Esophagus muscularis mucosa (tissue), 4 donors: ENCODE results near the gene FSHR. TPM values are rescaled to one million over a fixed set of nuclear protein-coding genes. Genes with fewer than 3 reads are reported as not detected.

Source experiments
- DNase-seq: peaks from one replicate; pipeline ENCODE4 v3.0.0-alpha.2; 2017; ENCODE audit errors: extremely low spot score
- H3K27ac ChIP-seq, 4 donors: fragments of 200-600 bp; sonication (generic); replicated peaks in 1 of 4; 1 replicate in 3 of 4; 2 replicates in 1 of 4; pipeline ENCODE4 v1.5.1; 2016 to 2019; ENCODE audit warnings: mild to moderate bottlenecking in 1 of 4
- H3K27me3 ChIP-seq, 4 donors: fragments of 200-600 bp; sonication (generic); one replicate each; pipeline versions ENCODE4 v1.5.1 to v1.6.0; 2016 to 2019
- H3K36me3 ChIP-seq, 4 donors: fragments of 200-600 bp; sonication (generic); one replicate each; pipeline ENCODE4 v1.5.1; 2016 to 2019
- H3K4me1 ChIP-seq, 4 donors: fragments of 200-600 bp; sonication (generic); one replicate each; pipeline ENCODE4 v1.5.1; 2016 to 2019
- H3K4me3 ChIP-seq, 4 donors: fragments of 200-600 bp; sonication (generic); 1 replicate in 2 of 4; 2 replicates in 2 of 4; pipeline ENCODE4 v1.5.1; 2016 to 2019; ENCODE audit warnings: mild to moderate bottlenecking in 4 of 4, moderate library complexity in 1 of 4
- H3K9me3 ChIP-seq, 4 donors: fragments of 200-600 bp; sonication (generic); 1 replicate in 3 of 4; 2 replicates in 1 of 4; pipeline ENCODE4 v1.5.1; 2016 to 2019
- CTCF ChIP-seq, 3 experiments: fragments of 200-600 bp in 2 of 3; fragments of 450-650 bp in 1 of 3; sonication (generic) in 2 of 3; IDR thresholded peaks; one replicate each; pipeline ENCODE4 v1.5.1; 2017 to 2019; ENCODE audit warnings: antibody characterized with exemption in 3 of 3, mild to moderate bottlenecking in 2 of 3, moderate library complexity in 1 of 3
- EP300 ChIP-seq: sonication (generic); formaldehyde crosslinking; IDR thresholded peaks from one replicate; pipeline ENCODE4 v1.6.1; 2017; ENCODE audit warnings: antibody characterized with exemption
- POLR2A ChIP-seq: fragments of 450-650 bp; IDR thresholded peaks from one replicate; pipeline ENCODE4 v1.6.1; 2017; ENCODE audit warnings: antibody characterized with exemption, moderate library complexity, mild to moderate bottlenecking, low read depth
- POLR2AphosphoS5 ChIP-seq, 2 donors: sonication (generic); formaldehyde crosslinking; IDR thresholded peaks; one replicate each; pipeline ENCODE4 v1.6.1; 2017; ENCODE audit warnings: antibody characterized with exemption in 2 of 2
- WGBS: methylation state at CpG from one replicate; pipeline ENCODE4 v1.1.5; 2018; 5-methylcytosine and 5-hydroxymethylcytosine counted together
- intact Hi-C: fragments of 100-400 bp; cut with DNase I; formaldehyde crosslinking; loops from one replicate; pipeline ENCODE4 v1.15.1; 2023
- total RNA-seq, 4 donors: library from RNA; depleted of rRNA; stranded (reverse); fragments of >200 nt; gene quantifications; one replicate each; pipeline versions ENCODE4 v1.1.0 to v1.2.1, GENCODE V29; 2016

Gene FSHR
- total RNA-seq, 4 donors from 2014 or later = not detected

GRCh38 chr2:48965204-48965603, 189.1 kb downstream of the FSHR start:
- H3K27me3 ChIP-seq = no peaks in the 10 kb centered on the region
- 64% methylated on average over 1 of the region's 1 CpG for WGBS
- no peaks in the 10 kb centered on the region for H3K9me3 ChIP-seq
- no peak for TF ChIP-seq EP300
- no peak for TF ChIP-seq POLR2AphosphoS5 (IDR thresholded peaks at IDR 0.05)
- TF ChIP-seq POLR2A = no peak
- TF ChIP-seq CTCF (IDR thresholded peaks at IDR 0.05) = no peak
- intact Hi-C loops = no loop called here
- peaks cover 0 to 6% (median 0%) of the 10 kb centered on the region in 4 donors for H3K4me1 ChIP-seq
- no peak overlapping the region for H3K27ac ChIP-seq
- no peak overlapping the region for H3K4me3 ChIP-seq
- no peaks in the 10 kb centered on the region for H3K36me3 ChIP-seq
- no peak for DNase-seq

- Histone ChIP-seq H3K4me1 (peaks cover 0 to 6% (median 0%) of the 10 kb centered on the region in 4 donors), H3K27me3 (no peaks in the 10 kb centered on the region), H3K36me3 (no peaks in the 10 kb centered on the region), H3K27ac (no peak overlapping the region), H3K9me3 (no peaks in the 10 kb centered on the region), H3K4me3 (no peak overlapping the region)
- TF ChIP-seq CTCF (IDR thresholded peaks at IDR 0.05) = no peak
- no peak for DNase-seq
- intact Hi-C loops = no loop called here
- 64% methylated on average over 4 of the region's 4 CpGs for WGBS
Measured at GRCh38 chr2:48961009-48961408, 193.3 kb downstream of the FSHR start.

- no peaks in the 10 kb centered on the region for H3K36me3 ChIP-seq
- no peak overlapping the region for H3K27ac ChIP-seq
- no peak for TF ChIP-seq POLR2AphosphoS5 (IDR thresholded peaks at IDR 0.05)
- TF ChIP-seq POLR2A = no peak
- H3K4me3 ChIP-seq = no peak overlapping the region
- no peaks in the 10 kb centered on the region for H3K4me1 ChIP-seq
- no peak for DNase-seq
- no peaks in the 10 kb centered on the region for H3K9me3 ChIP-seq
- intact Hi-C loops = no loop called here
- H3K27me3 ChIP-seq = no peaks in the 10 kb centered on the region
Measured at GRCh38 chr2:48954935-48955334, 199.4 kb downstream of the FSHR start.

GRCh38 chr2:48954311-48954710, 200.0 kb downstream of the FSHR start:
- 93% methylated on average over 3 of the region's 3 CpGs for WGBS
- no peak for DNase-seq
- H3K4me1 ChIP-seq = no peaks in the 10 kb centered on the region
- intact Hi-C loops = no loop called here
- no peak overlapping the region for H3K4me3 ChIP-seq
- H3K27me3 ChIP-seq = no peaks in the 10 kb centered on the region
- no peaks in the 10 kb centered on the region for H3K9me3 ChIP-seq
- H3K27ac ChIP-seq = no peak overlapping the region
- TF ChIP-seq EP300 (no peak), POLR2A (no peak), POLR2AphosphoS5 (IDR thresholded peaks at IDR 0.05) (no peak), CTCF (IDR thresholded peaks at IDR 0.05) (no peak)
- H3K36me3 ChIP-seq = no peaks in the 10 kb centered on the region

GRCh38 chr2:48952614-48953013, 201.7 kb downstream of the FSHR start:
- no peak for TF ChIP-seq POLR2A
- no peak for TF ChIP-seq CTCF (IDR thresholded peaks at IDR 0.05)
- no peak for TF ChIP-seq EP300
- no peak for TF ChIP-seq POLR2AphosphoS5 (IDR thresholded peaks at IDR 0.05)
- Histone ChIP-seq H3K27ac (no peak overlapping the region), H3K9me3 (no peaks in the 10 kb centered on the region), H3K4me3 (no peak overlapping the region), H3K27me3 (no peaks in the 10 kb centered on the region), H3K4me1 (peaks cover 0 to 15% (median 13%) of the 10 kb centered on the region in 4 donors), H3K36me3 (no peaks in the 10 kb centered on the region)
- intact Hi-C loops = no loop called here
- no peak for DNase-seq
- whole genome bisulfite sequencing = 87% methylated on average over 3 of the region's 3 CpGs
